GM19099 (cell line): Measurements from ENCODE around the gene HTR4.

ENCODE experiments used
- POLR2A ChIP-seq: IDR thresholded peaks from 3 replicates; pipeline ENCODE4 v1.6.1; 2011; ENCODE audit warnings: low read depth; ENCODE audit not compliant: insufficient read length; ENCODE audit errors: extremely low read depth

The HTR4 gene

DNA sequence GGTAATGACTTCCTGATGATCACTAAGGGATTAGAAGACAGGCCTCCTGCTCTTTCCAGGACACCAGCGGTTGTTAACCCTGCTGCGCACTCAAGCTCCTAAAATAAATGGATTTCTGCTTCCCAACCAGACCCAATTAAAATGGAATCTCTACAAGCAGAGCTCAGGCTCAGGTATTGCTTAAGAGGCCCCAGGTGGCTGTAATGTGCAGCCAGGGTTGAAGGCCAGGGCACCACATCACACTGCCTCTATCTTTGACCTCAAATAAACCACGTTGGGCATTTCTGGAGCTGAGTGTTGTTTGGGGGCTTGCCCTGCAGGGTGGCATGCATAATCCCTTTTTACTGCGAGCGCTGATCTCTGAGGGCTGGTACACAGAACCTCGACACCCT is 162.5 kb downstream of the HTR4 start:
- TF ChIP-seq POLR2A: no peak

- no peak for TF ChIP-seq POLR2A
Observed at GRCh38 chr5:148491015-148491792, 163.1 kb downstream of the HTR4 start.

DNA sequence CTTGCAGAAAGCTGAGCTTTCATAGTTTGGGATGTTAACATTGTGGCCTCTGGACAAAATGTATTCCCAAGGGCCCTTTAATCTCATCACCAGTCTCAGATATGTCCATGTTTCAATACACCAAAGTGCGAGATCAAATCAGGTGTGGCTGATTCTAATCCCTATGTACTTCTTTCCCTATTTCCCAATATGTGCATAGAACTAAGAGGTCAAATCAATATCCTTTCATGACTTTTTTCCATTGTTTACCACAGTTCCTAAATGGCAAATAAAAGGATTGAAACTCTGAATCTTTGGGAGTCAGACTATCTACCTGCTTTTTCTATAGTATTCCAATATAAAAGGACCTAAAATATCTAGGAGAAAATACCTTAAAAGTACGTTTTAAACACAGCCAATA is 165.6 kb downstream of the HTR4 start:
- TF ChIP-seq POLR2A: no peak

DNA sequence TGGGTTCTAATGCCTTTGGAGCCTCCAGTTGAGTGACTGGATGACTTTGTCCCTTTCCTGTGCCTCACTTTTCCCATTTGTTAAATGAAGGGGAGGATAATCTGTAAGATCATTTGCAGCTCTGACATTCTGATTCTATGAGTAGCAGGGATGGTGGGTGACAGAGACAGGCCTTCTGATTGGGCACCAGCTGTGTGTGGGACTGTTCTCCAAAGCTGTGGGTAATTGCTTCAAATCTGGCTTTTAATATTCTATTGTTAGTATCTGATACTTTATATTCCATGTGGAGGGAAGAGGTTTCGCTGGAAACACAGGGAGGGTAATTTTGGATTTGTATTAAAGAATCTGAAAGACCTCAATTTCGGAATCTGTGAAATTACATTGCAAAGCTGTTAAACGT is 167.9 kb downstream of the HTR4 start:
- TF ChIP-seq POLR2A: no peak

DNA sequence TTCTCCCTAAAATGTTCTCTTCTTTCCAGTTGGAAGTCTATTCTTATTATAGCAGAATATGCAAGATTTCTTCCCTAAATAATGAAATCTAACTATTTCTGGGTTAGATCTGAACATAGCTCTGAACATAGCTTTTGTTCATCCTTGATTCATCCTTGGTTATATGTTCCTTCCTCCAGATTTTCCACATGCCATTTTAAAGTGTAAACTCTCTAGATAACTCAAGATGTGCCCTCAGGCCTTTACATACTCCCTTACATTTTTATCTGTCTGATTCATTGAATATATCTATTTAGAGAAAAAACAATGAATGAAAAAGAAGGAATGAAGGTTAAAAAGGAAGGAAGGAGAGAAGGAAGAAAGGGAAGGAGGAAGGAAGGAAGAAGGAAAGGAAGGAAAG is 169.7 kb downstream of the HTR4 start:
- TF ChIP-seq POLR2A: no peak

DNA sequence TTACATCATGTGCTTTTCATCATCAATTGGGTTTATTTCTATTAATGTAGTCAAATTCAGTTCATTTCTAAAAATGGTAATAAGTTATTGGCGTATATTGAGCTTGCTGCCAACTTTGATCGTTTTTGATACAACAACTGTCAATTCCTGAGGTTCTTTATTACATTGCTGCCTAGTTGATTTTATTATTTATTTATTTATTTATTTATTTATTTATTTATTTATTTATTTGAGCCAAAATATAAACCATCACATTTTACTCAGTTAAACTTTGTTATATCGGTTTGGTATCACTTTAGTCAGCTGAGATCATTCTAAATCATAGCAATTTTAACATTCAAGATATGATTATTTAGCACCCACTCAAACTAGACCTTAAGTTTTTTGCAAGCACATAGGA is 170.6 kb downstream of the HTR4 start:
- no peak for TF ChIP-seq POLR2A

- no peak for TF ChIP-seq POLR2A
Observed at GRCh38 chr5:148482697-148483462, 171.4 kb downstream of the HTR4 start.

DNA sequence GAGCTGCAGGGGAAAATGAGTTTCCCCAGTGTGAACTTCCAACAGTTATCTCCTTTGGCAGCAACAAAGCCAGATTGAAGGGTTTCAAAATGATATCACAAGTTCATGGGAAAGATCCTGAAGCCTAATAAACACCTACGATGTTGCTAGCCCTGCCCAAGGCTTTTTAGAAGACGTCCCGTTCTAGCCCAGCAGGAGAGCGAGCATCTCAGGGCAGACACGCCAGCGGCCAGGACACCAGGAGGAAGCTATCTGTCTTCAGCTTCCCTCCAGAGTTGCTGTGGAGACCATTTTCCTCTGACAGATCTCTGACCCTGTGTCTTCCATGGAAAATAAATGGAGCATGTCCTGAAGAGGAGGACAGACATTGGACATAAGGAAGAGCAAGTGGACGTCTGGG is 172.1 kb downstream of the HTR4 start:
- TF ChIP-seq POLR2A: no peak

GRCh38 chr5:148477429-148477828 is 176.9 kb downstream of the HTR4 start:
- no peak for TF ChIP-seq POLR2A

- TF ChIP-seq POLR2A: no peak
Observed at GRCh38 chr5:148476302-148476701, 178.0 kb downstream of the HTR4 start.

DNA sequence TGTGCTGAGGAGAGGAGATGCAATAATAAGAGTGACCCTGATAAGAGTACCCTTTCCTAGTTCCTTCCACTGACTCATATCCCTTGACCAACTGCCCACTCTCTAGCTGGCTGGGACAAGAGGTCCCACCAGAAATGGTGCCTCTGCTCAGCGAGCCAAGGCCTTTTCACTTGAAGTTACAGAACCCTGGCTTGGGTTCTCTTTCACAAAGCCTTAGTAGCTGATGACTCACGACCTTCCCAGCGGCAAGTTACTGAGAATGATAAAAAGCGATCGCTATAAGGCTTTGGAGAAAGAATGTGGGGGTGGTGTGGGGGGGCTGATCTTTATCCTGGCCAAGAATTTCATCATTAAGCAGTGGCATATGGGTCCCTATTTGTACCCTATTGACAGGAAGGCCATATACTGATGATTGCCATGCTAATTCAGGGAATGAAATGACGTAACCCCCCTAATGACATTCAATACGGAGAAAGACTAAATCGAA is 180.3 kb downstream of the HTR4 start:
- TF ChIP-seq POLR2A: no peak

- no peak for TF ChIP-seq POLR2A
Observed at GRCh38 chr5:148471379-148471778, 182.9 kb downstream of the HTR4 start.

DNA sequence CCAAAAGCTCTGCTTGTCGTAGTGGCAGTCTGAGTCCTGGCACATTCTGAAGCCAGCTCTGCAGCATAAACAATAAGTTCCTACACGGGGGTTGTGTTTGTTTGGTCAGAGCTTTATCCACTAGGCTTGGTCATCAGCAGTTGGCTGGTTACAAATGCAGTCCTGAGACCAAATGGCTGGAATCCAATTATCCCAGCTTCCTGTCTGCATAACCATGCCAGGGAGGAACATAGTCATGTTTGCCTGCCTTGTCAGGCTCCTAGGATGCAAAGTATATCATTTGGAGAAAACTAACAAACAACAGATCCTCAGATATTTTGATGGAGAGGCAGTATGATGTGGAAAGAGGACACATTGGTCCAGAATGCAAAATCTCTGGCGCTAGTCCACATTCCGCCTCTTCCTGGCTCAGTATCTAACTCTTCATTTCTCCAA is 184.8 kb downstream of the HTR4 start:
- TF ChIP-seq POLR2A: no peak

DNA sequence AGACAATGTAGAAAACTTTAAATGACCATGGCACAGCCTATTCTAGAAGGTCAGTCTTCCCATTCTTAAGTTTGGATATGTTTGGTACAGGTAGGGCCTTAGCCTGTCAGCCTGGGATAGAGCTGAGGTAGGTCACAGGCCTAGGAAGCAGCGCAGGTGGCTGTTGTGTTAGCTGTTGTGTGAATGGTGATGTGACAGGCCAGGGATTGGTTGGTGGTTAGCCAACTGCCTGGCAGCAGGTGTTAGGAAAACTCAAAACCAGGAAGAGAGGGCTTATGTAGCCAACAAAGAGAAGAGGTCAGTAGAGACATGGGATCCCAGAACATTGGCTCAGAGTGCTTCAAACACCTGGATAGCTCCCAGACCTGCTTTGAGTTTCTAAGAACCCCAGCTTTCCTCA is 186.4 kb downstream of the HTR4 start:
- TF ChIP-seq POLR2A: no peak

DNA sequence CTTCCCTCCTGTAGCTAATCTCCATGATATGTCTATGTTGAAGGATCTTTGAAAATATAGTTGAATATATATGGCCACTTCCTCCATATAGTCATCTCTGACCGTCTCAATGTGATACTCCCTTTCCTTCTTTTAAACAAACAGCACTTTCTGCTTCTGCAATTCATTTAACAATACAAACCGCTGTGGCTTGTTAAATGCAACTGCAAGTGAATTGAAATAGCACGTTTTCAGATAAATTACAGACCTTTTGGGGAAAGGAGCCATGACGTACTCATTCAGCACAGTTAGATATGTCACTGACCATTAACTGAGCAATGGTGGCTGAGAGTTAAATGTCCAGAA is 188.1 kb downstream of the HTR4 start:
- TF ChIP-seq POLR2A: no peak
